Neural crest cell (in vitro differentiated cells): ENCODE data around the gene MYG1. TPM values are rescaled to one million over a fixed set of nuclear protein-coding genes. Genes with fewer than 3 reads are reported as not detected.

Experiments
- DNase-seq: peaks from one replicate; pipeline ENCODE4 v3.0.0; 2021; ENCODE audit warnings: low read depth, mixed read lengths, low spot score
- H3K27ac Mint-ChIP-seq: one replicate; pipeline ENCODE4 v1.8.0; 2021; ENCODE audit warnings: mild to moderate bottlenecking, mixed read lengths; ENCODE audit not compliant: unreplicated experiment
- H3K27me3 Mint-ChIP-seq: 2 replicates; pipeline ENCODE4 v1.8.0; 2021; ENCODE audit warnings: low read depth, mild to moderate bottlenecking, mixed read lengths
- H3K36me3 Mint-ChIP-seq: 2 replicates; pipeline ENCODE4 v1.8.0; 2021; ENCODE audit warnings: low read depth, mild to moderate bottlenecking, mixed read lengths
- H3K4me1 Mint-ChIP-seq: 2 replicates; pipeline ENCODE4 v1.8.0; 2021; ENCODE audit warnings: mixed read lengths
- H3K4me3 Mint-ChIP-seq: one replicate; pipeline ENCODE4 v1.8.0; 2021; ENCODE audit warnings: mild to moderate bottlenecking, mixed read lengths
- H3K9me3 Mint-ChIP-seq: 2 replicates; pipeline ENCODE4 v1.8.0; 2021; ENCODE audit warnings: mixed read lengths
- total RNA-seq: library from RNA; stranded (reverse); gene quantifications from 2 replicates; pipeline ENCODE4 v1.2.1, GENCODE V29; 2021
- TF ChIP-seq, protein P1 (sequence below): fragments of 200-600 bp; sonication (generic); conservative IDR thresholded peaks from 2 replicates; pipeline ENCODE4 v1.5.0; 2021; ENCODE audit warnings: antibody characterized with exemption, mild to moderate bottlenecking

Gene MYG1
- total RNA-seq, 1 donor from 2014 or later: 72.7 TPM

- no peak for DNase-seq
- H3K4me1 Mint-ChIP-seq: peaks cover 32% of the 10 kb centered on the region
- H3K4me3 Mint-ChIP-seq: peak overlapping the region; percentile 54
- TF ChIP-seq, protein P1, sequence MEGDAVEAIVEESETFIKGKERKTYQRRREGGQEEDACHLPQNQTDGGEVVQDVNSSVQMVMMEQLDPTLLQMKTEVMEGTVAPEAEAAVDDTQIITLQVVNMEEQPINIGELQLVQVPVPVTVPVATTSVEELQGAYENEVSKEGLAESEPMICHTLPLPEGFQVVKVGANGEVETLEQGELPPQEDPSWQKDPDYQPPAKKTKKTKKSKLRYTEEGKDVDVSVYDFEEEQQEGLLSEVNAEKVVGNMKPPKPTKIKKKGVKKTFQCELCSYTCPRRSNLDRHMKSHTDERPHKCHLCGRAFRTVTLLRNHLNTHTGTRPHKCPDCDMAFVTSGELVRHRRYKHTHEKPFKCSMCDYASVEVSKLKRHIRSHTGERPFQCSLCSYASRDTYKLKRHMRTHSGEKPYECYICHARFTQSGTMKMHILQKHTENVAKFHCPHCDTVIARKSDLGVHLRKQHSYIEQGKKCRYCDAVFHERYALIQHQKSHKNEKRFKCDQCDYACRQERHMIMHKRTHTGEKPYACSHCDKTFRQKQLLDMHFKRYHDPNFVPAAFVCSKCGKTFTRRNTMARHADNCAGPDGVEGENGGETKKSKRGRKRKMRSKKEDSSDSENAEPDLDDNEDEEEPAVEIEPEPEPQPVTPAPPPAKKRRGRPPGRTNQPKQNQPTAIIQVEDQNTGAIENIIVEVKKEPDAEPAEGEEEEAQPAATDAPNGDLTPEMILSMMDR: no peak
- no peak overlapping the region for H3K27ac Mint-ChIP-seq
- H3K27me3 Mint-ChIP-seq: peaks cover 3% of the 10 kb centered on the region
- no peaks in the 10 kb centered on the region for H3K9me3 Mint-ChIP-seq
- no peaks in the 10 kb centered on the region for H3K36me3 Mint-ChIP-seq
Observed at GRCh38 chr12:53347905-53348304, 48.4 kb downstream of the MYG1 start.

- no peaks in the 10 kb centered on the region for H3K9me3 Mint-ChIP-seq
- peak overlapping the region; percentile 19 for H3K4me3 Mint-ChIP-seq
- TF ChIP-seq, protein P1: peak; percentile 93
- H3K27ac Mint-ChIP-seq: no peak overlapping the region
- H3K36me3 Mint-ChIP-seq: no peaks in the 10 kb centered on the region
- H3K27me3 Mint-ChIP-seq: no peaks in the 10 kb centered on the region
- H3K4me1 Mint-ChIP-seq: peaks cover 6% of the 10 kb centered on the region
- peak; percentile 78 for DNase-seq
Observed at GRCh38 chr12:53352331-53353256, 53.1 kb downstream of the MYG1 start.

DNA sequence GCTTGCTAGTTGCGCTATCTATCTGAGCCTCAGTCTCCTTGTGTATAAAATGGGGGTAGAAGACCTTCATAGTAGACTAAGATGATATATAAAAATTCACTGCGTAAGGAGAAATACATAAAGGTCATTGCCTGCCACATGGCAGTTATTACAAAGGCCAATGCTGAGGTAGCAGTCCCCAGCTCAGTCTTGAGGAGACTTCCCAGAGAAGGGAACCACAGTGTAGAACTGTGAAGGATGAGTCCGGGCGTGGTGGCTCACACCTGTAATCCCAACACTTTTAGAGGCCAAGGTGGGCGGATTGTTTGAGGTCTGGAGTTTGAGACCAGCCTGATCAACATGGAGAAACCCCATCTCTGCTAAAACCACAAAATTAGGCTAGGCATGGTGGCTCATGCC lies 53.8 kb downstream of the MYG1 start:
- no peak for DNase-seq

DNA sequence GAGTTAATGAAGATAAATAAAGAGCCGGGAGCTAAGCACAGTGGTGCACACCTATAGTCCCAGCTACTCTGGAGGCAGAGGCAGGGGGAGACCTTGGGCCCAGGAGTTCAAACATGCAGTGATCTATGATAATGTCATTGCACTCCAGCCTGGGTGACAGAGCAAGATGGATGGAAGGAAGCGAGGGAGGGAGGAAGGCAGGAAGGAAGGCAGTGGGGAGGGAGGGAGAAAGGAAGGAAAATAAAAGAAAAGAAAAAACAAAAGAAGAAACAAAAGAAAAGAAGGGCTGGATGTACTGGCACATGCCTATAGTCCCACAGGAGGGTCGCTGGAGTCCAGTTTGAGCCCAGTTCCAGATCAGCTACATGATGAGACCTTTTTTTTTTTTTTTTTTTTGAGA lies 55.6 kb downstream of the MYG1 start:
- DNase-seq: no peak
- no peak overlapping the region for H3K27ac Mint-ChIP-seq
- H3K9me3 Mint-ChIP-seq: no peaks in the 10 kb centered on the region
- H3K4me3 Mint-ChIP-seq: no peak overlapping the region
- peaks cover 10% of the 10 kb centered on the region for H3K4me1 Mint-ChIP-seq
- no peaks in the 10 kb centered on the region for H3K27me3 Mint-ChIP-seq
- H3K36me3 Mint-ChIP-seq: no peaks in the 10 kb centered on the region
- TF ChIP-seq, protein P1: no peak

More for the DNA sequence above, 53.8 kb downstream of the MYG1 start:
- H3K27ac Mint-ChIP-seq: no peak overlapping the region
- H3K4me3 Mint-ChIP-seq: no peak overlapping the region
- peaks cover 6% of the 10 kb centered on the region for H3K4me1 Mint-ChIP-seq
- H3K9me3 Mint-ChIP-seq: no peaks in the 10 kb centered on the region
- TF ChIP-seq, protein P1: no peak
- no peaks in the 10 kb centered on the region for H3K27me3 Mint-ChIP-seq
- H3K36me3 Mint-ChIP-seq: no peaks in the 10 kb centered on the region

Other genes with a start within 250 kb of the MYG1 start
- gene TNS2, start 249.6 kb upstream of the MYG1 start, total RNA-seq: 14.2 and 22.8 TPM in 2 replicates
- 8.8 and 11.2 TPM in 2 replicates for gene SPRYD3, start 220.3 kb upstream of the MYG1 start, total RNA-seq
- 0.72 and 0.73 TPM in 2 replicates for gene IGFBP6, start 202.0 kb upstream of the MYG1 start, total RNA-seq
- gene SOAT2, start 196.2 kb upstream of the MYG1 start, total RNA-seq: not detected in 2 replicates
- 52.7 and 59.6 TPM in 2 replicates for gene ZNF740, start 119.0 kb upstream of the MYG1 start, total RNA-seq
- gene CSAD, start 118.8 kb upstream of the MYG1 start, total RNA-seq: 22.1 and 26.5 TPM in 2 replicates
- not detected in 2 replicates for gene ITGB7, start 92.4 kb upstream of the MYG1 start, total RNA-seq
- gene RARG, start 67.5 kb upstream of the MYG1 start, total RNA-seq: 5.4 and 5.9 TPM in 2 replicates
- gene ESPL1, start 31.4 kb upstream of the MYG1 start, total RNA-seq: 56.3 and 65.8 TPM in 2 replicates
- 324 and 326 TPM in 2 replicates for gene PFDN5, start 4.2 kb upstream of the MYG1 start, total RNA-seq
- 94.1 and 95.1 TPM in 2 replicates for gene AAAS, start 21.9 kb downstream of the MYG1 start, total RNA-seq
- gene SP7, start 36.7 kb downstream of the MYG1 start, total RNA-seq: 0.07 TPM in 1 of 2 replicates, not detected in the other
- 88.1 and 96.0 TPM in 2 replicates for gene SP1, start 80.5 kb downstream of the MYG1 start, total RNA-seq
- not detected in 2 replicates for gene AMHR2, start 124.2 kb downstream of the MYG1 start, total RNA-seq
- 82.8 and 89.1 TPM in 2 replicates for gene PRR13, start 142.0 kb downstream of the MYG1 start, total RNA-seq
- 1,351 and 1,375 TPM in 2 replicates for gene PCBP2, start 152.4 kb downstream of the MYG1 start, total RNA-seq
- 32.9 and 33.0 TPM in 2 replicates for gene MAP3K12, start 199.8 kb downstream of the MYG1 start, total RNA-seq
- gene TARBP2, start 201.6 kb downstream of the MYG1 start, total RNA-seq: 66.6 and 73.1 TPM in 2 replicates
- 0.73 TPM in 1 of 2 replicates, not detected in the other for gene NPFF, start 207.8 kb downstream of the MYG1 start, total RNA-seq